Left ventricle myocardium superior (tissue), 1 donor: ENCODE data around the gene NFKB1. TPM values are rescaled to one million over a fixed set of nuclear protein-coding genes. Genes with fewer than 3 reads are reported as not detected.
"Not testable (repeated sequence)": the region's sequence is repeated elsewhere in the genome, so short reads cannot be mapped to it uniquely, and the experiment has no call there.

Source experiments
- ATAC-seq: fragments of 200-7000 bp; cut with Tn5 transposase; one replicate; pipeline ENCODE4 v1.9.1; 2020; ENCODE audit warnings: mild to moderate bottlenecking, moderate library complexity
- DNase-seq: peaks from one replicate; pipeline ENCODE4 v3.0.0-alpha.2; 2020
- intact Hi-C: fragments of 100-400 bp; cut with micrococcal nuclease; formaldehyde crosslinking; loops from one replicate; pipeline ENCODE4 v1.11.0; 2022
- total RNA-seq: library from RNA; stranded (reverse); fragmentation: NEBNext Ultra II Directional; extraction: Animal tissue kit (Norgen Biotek cat#: 25700); gene quantifications from one replicate; pipeline ENCODE4 v1.2.1, GENCODE V29; 2021
- donor health status: DM: no; HTN: yes; CAD: no; lungs with severe emphysema.

The NFKB1 gene
- total RNA-seq, 1 donor from 2014 or later = 19.0 TPM

GRCh38 chr4:102552781-102553180 lies 51.6 kb downstream of the NFKB1 start:
- ATAC-seq = no peak
- intact Hi-C loops = loop anchor here (10.0 kb wide), 1 partner anchor 48 kb away; the partner anchor contains the start of gene NFKB1
- no peak for DNase-seq

GRCh38 chr4:102553982-102554381 lies 52.8 kb downstream of the NFKB1 start:
- no peak for ATAC-seq
- intact Hi-C loops = loop anchor here (10.0 kb wide), 1 partner anchor 49 kb away; the partner anchor contains the start of gene NFKB1

GRCh38 chr4:102554482-102554881 lies 53.3 kb downstream of the NFKB1 start:
- peak; percentile 74 for DNase-seq
- intact Hi-C loops = loop anchor here (10.0 kb wide), 1 partner anchor 50 kb away; the partner anchor contains the start of gene NFKB1

More at GRCh38 chr4:102553982-102554381, 52.8 kb downstream of the NFKB1 start:
- no peak for DNase-seq

GRCh38 chr4:102554992-102555391 lies 53.8 kb downstream of the NFKB1 start:
- intact Hi-C loops = loop anchor here (10.0 kb wide), 1 partner anchor 50 kb away; the partner anchor contains the start of gene NFKB1
- ATAC-seq (peak; percentile 85), DNase-seq (no peak)

More at GRCh38 chr4:102554482-102554881, 53.3 kb downstream of the NFKB1 start:
- peak; percentile 97 for ATAC-seq

- no peak for ATAC-seq
- DNase-seq = no peak
- intact Hi-C loops = loop anchor here (10.0 kb wide), 1 partner anchor 53 kb away; the partner anchor contains the start of gene NFKB1
Measured at GRCh38 chr4:102557636-102558035, 56.5 kb downstream of the NFKB1 start.

GRCh38 chr4:102560115-102560514 lies 59.0 kb downstream of the NFKB1 start:
- intact Hi-C loops = no loop called here
- no peak for ATAC-seq
- DNase-seq = no peak

GRCh38 chr4:102560571-102561341 lies 59.6 kb downstream of the NFKB1 start:
- ATAC-seq (peak; percentile 59), DNase-seq (no peak)
- intact Hi-C loops = no loop called here

GRCh38 chr4:102563000-102563399 lies 61.8 kb downstream of the NFKB1 start:
- intact Hi-C loops = no loop called here
- no peak for ATAC-seq
- no peak for DNase-seq

- intact Hi-C loops = no loop called here
- no peak for ATAC-seq
- DNase-seq = no peak
Measured at GRCh38 chr4:102564399-102565059, 63.4 kb downstream of the NFKB1 start.

GRCh38 chr4:102565696-102566095 lies 64.5 kb downstream of the NFKB1 start:
- no peak for ATAC-seq
- intact Hi-C loops = no loop called here
- DNase-seq = no peak

GRCh38 chr4:102566426-102566825 lies 65.3 kb downstream of the NFKB1 start:
- intact Hi-C loops = no loop called here
- no peak for ATAC-seq
- no peak for DNase-seq

- intact Hi-C loops = no loop called here
- ATAC-seq (no peak), DNase-seq (no peak)
Measured at GRCh38 chr4:102567427-102567826, 66.3 kb downstream of the NFKB1 start.

GRCh38 chr4:102569200-102569599 lies 68.0 kb downstream of the NFKB1 start:
- DNase-seq (no peak), ATAC-seq (no peak)
- intact Hi-C loops = no loop called here

GRCh38 chr4:102570211-102570610 lies 69.1 kb downstream of the NFKB1 start:
- ATAC-seq, DNase-seq, intact Hi-C loops: not testable (repeated sequence)

GRCh38 chr4:102572452-102572851 lies 71.3 kb downstream of the NFKB1 start:
- intact Hi-C loops = no loop called here
- ATAC-seq (no peak), DNase-seq (no peak)

GRCh38 chr4:102574317-102574716 lies 73.2 kb downstream of the NFKB1 start:
- DNase-seq (no peak), ATAC-seq (peak; percentile 64)
- intact Hi-C loops = no loop called here

- intact Hi-C loops = no loop called here
Measured at GRCh38 chr4:102575369-102576129, 74.4 kb downstream of the NFKB1 start.

GRCh38 chr4:102578270-102578669 lies 77.1 kb downstream of the NFKB1 start:
- ATAC-seq (no peak), DNase-seq (no peak)
- intact Hi-C loops = no loop called here

More at GRCh38 chr4:102575369-102576129, 74.4 kb downstream of the NFKB1 start:
- ATAC-seq = no peak
- DNase-seq = no peak

GRCh38 chr4:102578819-102579218 lies 77.7 kb downstream of the NFKB1 start:
- no peak for ATAC-seq
- DNase-seq = no peak
- intact Hi-C loops = no loop called here
